HCT116 (cell line): ENCODE results near the gene LRRC72.
"Not testable (repeated sequence)": the region's sequence is repeated elsewhere in the genome, so short reads cannot be mapped to it uniquely, and the experiment has no call there.

Experiments used
- EZH2 ChIP-seq: fragments of 200-600 bp; sonication (generic); IDR thresholded peaks from 2 replicates; pipeline ENCODE4 v1.6.1; 2017; ENCODE audit warnings: antibody characterized with exemption, mixed run types
- JUND ChIP-seq: IDR thresholded peaks from 2 replicates; pipeline ENCODE4 v1.6.1; 2012
- MAX ChIP-seq: IDR thresholded peaks from 2 replicates; pipeline ENCODE4 v1.6.1; 2012
- POLR2A ChIP-seq: IDR thresholded peaks from 2 replicates; pipeline ENCODE4 v1.7.0; 2011; ENCODE audit warnings: borderline replicate concordance; ENCODE audit not compliant: insufficient read depth, insufficient read length; ENCODE audit errors: extremely low read depth
- POLR2AphosphoS5 ChIP-seq: IDR thresholded peaks from 2 replicates; pipeline ENCODE4 v1.6.1; 2011; ENCODE audit warnings: mild to moderate bottlenecking, low read depth, low read length, moderate library complexity
- RAD21 ChIP-seq: IDR thresholded peaks from 2 replicates; pipeline ENCODE4 v1.6.1; 2012; ENCODE audit warnings: low read depth, mild to moderate bottlenecking
- SIN3A ChIP-seq: IDR thresholded peaks from 2 replicates; pipeline ENCODE4 v1.6.1; 2012; ENCODE audit warnings: low read depth
- SRF ChIP-seq: IDR thresholded peaks from 2 replicates; pipeline ENCODE4 v1.6.1; 2012; ENCODE audit warnings: low read depth
- TF ChIP-seq, protein P1 (sequence below), 3 experiments: fragments of 200-600 bp in 1 of 3; sonication (generic) in 1 of 3; IDR thresholded peaks in 2 of 3; conservative IDR thresholded peaks in 1 of 3; 2 replicates each; pipeline ENCODE4 v1.5.1; 2012 to 2017; ENCODE audit warnings: low read depth in 2 of 3, low read length in 2 of 3, antibody characterized with exemption in 1 of 3, borderline replicate concordance in 1 of 3, control low read depth in 1 of 3, mild to moderate bottlenecking in 1 of 3, mixed read lengths in 1 of 3, mixed run types in 1 of 3, moderate library complexity in 1 of 3; ENCODE audit not compliant: insufficient read depth in 1 of 3

- TF ChIP-seq, protein P1, sequence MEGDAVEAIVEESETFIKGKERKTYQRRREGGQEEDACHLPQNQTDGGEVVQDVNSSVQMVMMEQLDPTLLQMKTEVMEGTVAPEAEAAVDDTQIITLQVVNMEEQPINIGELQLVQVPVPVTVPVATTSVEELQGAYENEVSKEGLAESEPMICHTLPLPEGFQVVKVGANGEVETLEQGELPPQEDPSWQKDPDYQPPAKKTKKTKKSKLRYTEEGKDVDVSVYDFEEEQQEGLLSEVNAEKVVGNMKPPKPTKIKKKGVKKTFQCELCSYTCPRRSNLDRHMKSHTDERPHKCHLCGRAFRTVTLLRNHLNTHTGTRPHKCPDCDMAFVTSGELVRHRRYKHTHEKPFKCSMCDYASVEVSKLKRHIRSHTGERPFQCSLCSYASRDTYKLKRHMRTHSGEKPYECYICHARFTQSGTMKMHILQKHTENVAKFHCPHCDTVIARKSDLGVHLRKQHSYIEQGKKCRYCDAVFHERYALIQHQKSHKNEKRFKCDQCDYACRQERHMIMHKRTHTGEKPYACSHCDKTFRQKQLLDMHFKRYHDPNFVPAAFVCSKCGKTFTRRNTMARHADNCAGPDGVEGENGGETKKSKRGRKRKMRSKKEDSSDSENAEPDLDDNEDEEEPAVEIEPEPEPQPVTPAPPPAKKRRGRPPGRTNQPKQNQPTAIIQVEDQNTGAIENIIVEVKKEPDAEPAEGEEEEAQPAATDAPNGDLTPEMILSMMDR (IDR thresholded peaks at IDR 0.05 in 2 of 3, conservative IDR thresholded peaks at IDR 0.05 in 1 of 3; ENCODE audit: borderline replicate concordance in 1 of 3, insufficient read depth in 1 of 3, low read depth in 2 of 3, low read length in 2 of 3) = not testable (repeated sequence)
- not testable (repeated sequence) for TF ChIP-seq JUND, RAD21, SRF, SIN3A, MAX, POLR2AphosphoS5, POLR2A, EZH2
Measured at GRCh38 chr7:16519985-16520384, 6.6 kb upstream of the LRRC72 start.
